ENCODE data around the gene SOX3.

SOX3 gene

DNA sequence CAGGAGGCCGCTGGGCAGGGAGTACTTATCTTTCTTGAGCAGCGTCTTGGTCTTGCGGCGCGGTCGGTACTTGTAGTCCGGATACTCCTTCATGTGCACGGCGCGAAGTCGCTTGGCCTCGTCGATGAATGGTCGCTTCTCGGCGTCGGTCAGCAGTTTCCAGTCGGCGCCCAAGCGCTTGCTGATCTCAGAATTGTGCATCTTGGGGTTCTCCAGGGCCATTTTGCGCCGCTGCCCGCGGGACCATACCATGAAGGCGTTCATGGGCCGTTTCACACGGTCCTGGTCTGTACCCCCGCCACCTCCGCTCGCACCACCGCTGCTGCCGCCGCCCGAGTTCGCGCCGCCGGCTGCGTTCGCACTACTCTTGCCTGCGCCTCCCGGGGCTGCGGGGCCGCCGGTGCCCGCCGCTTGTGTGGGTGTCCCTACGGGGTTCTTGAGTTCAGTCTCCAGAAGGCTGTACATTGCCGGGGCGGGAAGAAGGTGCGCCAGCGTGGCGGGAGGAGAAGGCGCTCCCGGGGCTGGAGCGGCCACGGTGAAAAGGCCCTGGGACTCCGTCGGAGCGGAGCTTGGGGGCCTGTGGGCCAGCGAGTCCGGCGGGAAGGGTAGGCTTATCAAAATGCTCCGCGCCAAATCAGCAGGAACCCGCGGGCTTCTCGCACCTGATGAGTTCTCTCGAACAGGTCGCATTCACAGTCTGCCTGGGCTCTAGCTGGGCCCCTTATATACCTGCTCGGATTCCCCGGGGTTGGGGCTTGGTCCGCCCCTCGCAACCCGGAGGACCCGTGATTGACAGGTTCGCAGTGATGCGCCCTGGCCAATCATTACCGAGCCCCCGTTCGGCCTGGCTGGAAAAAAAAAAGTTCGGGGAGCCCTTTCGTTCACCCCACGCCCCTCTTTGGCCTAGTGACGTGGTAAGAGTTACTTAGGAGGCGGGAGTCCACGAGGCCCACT, at the start of gene SOX3:
TSS of gene SOX3 (minus strand) at position 699 of the 954 bp plus-strand sequence. CDS start at position 690, 9 bp downstream.
- Histone ChIP-seq H3K9me3 (ENCODE audit: insufficient read depth, low read length) (no peaks in the 10 kb centered on the region), H3K27me3 (ENCODE audit: insufficient read depth, insufficient read length) (peaks cover 67% of the 10 kb centered on the region), H3K4me1 (ENCODE audit: insufficient read depth, insufficient read length) (no peaks in the 10 kb centered on the region), H3K4me3 (ENCODE audit: insufficient read length, low read depth) (peak within 1 kb of the TSS; percentile 36), H3K9ac (ENCODE audit: insufficient read length, low read depth) (peak within 1 kb of the TSS; percentile 32), H3K36me3 (ENCODE audit: insufficient read depth, insufficient read length, low read length) (no peaks in the 10 kb centered on the region)
- DNase-seq (ENCODE audit: low read depth, low spot score): peak; percentile 52
- TF ChIP-seq ZNF274 (IDR thresholded peaks at IDR 0.05; ENCODE audit: low read depth, low read length): no peak
- no peak for TF ChIP-seq SUZ12 (IDR thresholded peaks at IDR 0.05; ENCODE audit: extremely low read depth, insufficient read depth, insufficient read length)
- TF ChIP-seq YY1 (IDR thresholded peaks at IDR 0.05; ENCODE audit: insufficient read depth, insufficient read length): no peak

DNA sequence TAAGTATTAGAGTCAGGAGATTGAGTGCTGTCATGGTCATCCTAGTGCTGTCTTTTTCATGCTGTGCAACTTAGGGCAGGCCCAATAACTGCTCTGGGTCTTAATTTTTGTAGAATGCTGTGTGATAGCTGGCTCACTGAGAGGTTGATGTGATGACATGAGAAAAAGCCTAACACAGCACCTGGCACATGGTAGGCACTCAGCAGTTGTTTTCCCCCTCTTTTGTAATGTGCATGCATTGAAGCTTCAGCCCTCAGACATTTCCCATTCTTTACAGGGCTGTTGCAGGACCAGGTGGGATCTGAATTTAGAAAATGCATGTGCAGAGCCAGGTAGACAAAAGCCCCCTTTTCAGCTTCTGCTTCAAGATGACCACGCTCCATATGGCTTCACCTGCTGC, 44.1 kb upstream of the SOX3 start:
- H3K36me3 ChIP-seq (ENCODE audit: insufficient read depth, insufficient read length, low read length): no peaks in the 10 kb centered on the region
- H3K4me1 ChIP-seq (ENCODE audit: insufficient read depth, insufficient read length): no peaks in the 10 kb centered on the region
- no peaks in the 10 kb centered on the region for H3K27me3 ChIP-seq (ENCODE audit: insufficient read depth, insufficient read length)
- DNase-seq (ENCODE audit: low read depth, low spot score): no peak
- no peak overlapping the region for H3K4me3 ChIP-seq (ENCODE audit: insufficient read length, low read depth)
- TF ChIP-seq YY1 (IDR thresholded peaks at IDR 0.05; ENCODE audit: insufficient read depth, insufficient read length) (no peak), ZNF274 (IDR thresholded peaks at IDR 0.05; ENCODE audit: low read depth, low read length) (no peak), SUZ12 (IDR thresholded peaks at IDR 0.05; ENCODE audit: extremely low read depth, insufficient read depth, insufficient read length) (no peak)
- H3K9me3 ChIP-seq (ENCODE audit: insufficient read depth, low read length): no peaks in the 10 kb centered on the region
- no peak overlapping the region for H3K9ac ChIP-seq (ENCODE audit: insufficient read length, low read depth)

DNA sequence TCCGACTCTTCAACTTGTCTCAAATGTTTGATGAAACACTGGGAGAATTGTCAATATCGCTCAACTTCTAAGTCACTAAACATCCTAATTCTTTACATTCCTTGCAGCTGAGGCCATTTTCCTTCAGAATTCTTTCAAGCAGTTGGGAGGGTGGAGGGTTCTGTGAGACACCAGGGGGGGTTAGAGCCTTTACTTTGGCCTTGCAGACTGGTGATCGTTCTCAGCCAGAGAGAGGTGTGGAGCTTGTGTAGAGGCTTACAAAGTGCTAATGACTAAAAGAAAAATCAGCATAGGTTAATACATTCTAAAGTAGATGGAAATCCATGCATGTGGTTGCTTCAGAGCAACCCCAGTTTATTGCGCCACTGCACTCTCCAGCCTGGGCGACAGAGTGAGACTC, 21.3 kb upstream of the SOX3 start:
- no peak for DNase-seq (ENCODE audit: low read depth, low spot score)
- H3K27me3 ChIP-seq (ENCODE audit: insufficient read depth, insufficient read length): no peaks in the 10 kb centered on the region
- no peaks in the 10 kb centered on the region for H3K4me1 ChIP-seq (ENCODE audit: insufficient read depth, insufficient read length)
- H3K36me3 ChIP-seq (ENCODE audit: insufficient read depth, insufficient read length, low read length): no peaks in the 10 kb centered on the region
- H3K9ac ChIP-seq (ENCODE audit: insufficient read length, low read depth): no peak overlapping the region
- H3K9me3 ChIP-seq (ENCODE audit: insufficient read depth, low read length): no peaks in the 10 kb centered on the region
- H3K4me3 ChIP-seq (ENCODE audit: insufficient read length, low read depth): no peak overlapping the region
- TF ChIP-seq YY1 (IDR thresholded peaks at IDR 0.05; ENCODE audit: insufficient read depth, insufficient read length): no peak
- TF ChIP-seq SUZ12 (IDR thresholded peaks at IDR 0.05; ENCODE audit: extremely low read depth, insufficient read depth, insufficient read length): no peak
- TF ChIP-seq ZNF274 (IDR thresholded peaks at IDR 0.05; ENCODE audit: low read depth, low read length): no peak

DNA sequence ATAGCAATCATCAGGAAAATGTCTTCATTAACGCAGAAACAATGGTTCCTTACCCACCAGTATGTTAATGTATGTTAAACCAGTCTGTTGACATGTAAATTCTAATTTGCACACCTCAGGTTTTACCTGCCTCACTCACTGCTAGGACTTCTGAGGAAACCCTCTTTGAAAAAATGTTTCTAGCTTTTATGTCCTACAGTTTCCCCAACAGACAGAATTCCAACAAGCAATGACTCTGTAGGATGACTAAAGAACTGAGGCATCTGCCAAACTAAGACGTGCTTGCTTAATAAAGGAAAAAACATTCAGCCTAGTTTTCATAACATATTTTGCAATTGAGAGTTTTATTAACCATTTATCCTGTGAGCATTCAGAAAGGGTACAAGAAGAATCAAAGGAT, 20.6 kb upstream of the SOX3 start:
- Histone ChIP-seq H3K36me3 (ENCODE audit: insufficient read depth, insufficient read length, low read length) (no peaks in the 10 kb centered on the region), H3K9ac (ENCODE audit: insufficient read length, low read depth) (no peak overlapping the region), H3K4me3 (ENCODE audit: insufficient read length, low read depth) (no peak overlapping the region), H3K27me3 (ENCODE audit: insufficient read depth, insufficient read length) (no peaks in the 10 kb centered on the region), H3K9me3 (ENCODE audit: insufficient read depth, low read length) (no peaks in the 10 kb centered on the region), H3K4me1 (ENCODE audit: insufficient read depth, insufficient read length) (no peaks in the 10 kb centered on the region)
- no peak for DNase-seq (ENCODE audit: low read depth, low spot score)
- TF ChIP-seq ZNF274 (IDR thresholded peaks at IDR 0.05; ENCODE audit: low read depth, low read length) (no peak), YY1 (IDR thresholded peaks at IDR 0.05; ENCODE audit: insufficient read depth, insufficient read length) (no peak), SUZ12 (IDR thresholded peaks at IDR 0.05; ENCODE audit: extremely low read depth, insufficient read depth, insufficient read length) (no peak)

DNA sequence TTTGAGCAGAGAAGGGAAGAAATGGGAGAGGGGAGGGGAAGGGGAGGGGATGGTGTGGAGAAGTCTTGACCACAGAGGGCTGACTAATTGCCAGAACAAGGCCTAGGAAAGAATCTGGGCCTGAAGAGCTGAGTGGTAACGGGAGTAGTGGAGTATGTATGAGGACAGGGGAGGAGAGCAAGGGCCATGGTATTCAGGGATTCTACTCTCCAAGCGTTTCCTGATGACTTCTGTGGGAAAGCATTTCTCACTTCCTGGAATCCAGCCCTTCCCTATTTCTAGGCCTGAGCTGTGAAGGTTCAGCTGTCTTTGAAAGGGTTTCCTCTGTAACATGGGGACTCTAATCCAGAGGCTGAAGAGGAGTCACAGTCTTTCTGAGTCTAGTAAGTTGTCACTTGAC, 19.7 kb upstream of the SOX3 start:
- TF ChIP-seq SUZ12 (IDR thresholded peaks at IDR 0.05; ENCODE audit: extremely low read depth, insufficient read depth, insufficient read length): no peak
- no peak for TF ChIP-seq YY1 (IDR thresholded peaks at IDR 0.05; ENCODE audit: insufficient read depth, insufficient read length)
- no peak for TF ChIP-seq ZNF274 (IDR thresholded peaks at IDR 0.05; ENCODE audit: low read depth, low read length)

DNA sequence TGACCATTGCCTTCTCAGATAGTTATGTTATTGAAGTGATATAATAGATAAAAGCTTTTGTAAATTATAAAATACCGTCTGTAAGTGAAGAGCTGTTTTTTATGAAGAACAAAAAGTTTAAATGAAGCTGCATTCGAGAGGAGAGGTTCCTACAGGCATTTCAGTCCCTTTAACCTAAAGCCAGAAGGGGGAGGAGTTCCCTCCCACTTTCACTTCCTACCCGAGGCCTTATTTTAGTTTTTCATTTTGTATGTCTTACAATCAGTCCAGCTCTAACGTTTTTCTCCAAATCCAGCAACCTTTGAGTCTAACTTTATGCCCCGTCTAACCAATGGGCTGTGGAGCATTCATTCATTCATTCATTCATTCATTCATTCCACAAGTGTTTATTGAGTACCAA, 16.5 kb upstream of the SOX3 start:
- no peak overlapping the region for H3K4me3 ChIP-seq (ENCODE audit: insufficient read length, low read depth)
- H3K9ac ChIP-seq (ENCODE audit: insufficient read length, low read depth): no peak overlapping the region
- DNase-seq (ENCODE audit: low read depth, low spot score): no peak
- H3K36me3 ChIP-seq (ENCODE audit: insufficient read depth, insufficient read length, low read length): no peaks in the 10 kb centered on the region
- TF ChIP-seq SUZ12 (IDR thresholded peaks at IDR 0.05; ENCODE audit: extremely low read depth, insufficient read depth, insufficient read length) (no peak), YY1 (IDR thresholded peaks at IDR 0.05; ENCODE audit: insufficient read depth, insufficient read length) (no peak), ZNF274 (IDR thresholded peaks at IDR 0.05; ENCODE audit: low read depth, low read length) (no peak)
- no peaks in the 10 kb centered on the region for H3K9me3 ChIP-seq (ENCODE audit: insufficient read depth, low read length)
- H3K27me3 ChIP-seq (ENCODE audit: insufficient read depth, insufficient read length): no peaks in the 10 kb centered on the region
- H3K4me1 ChIP-seq (ENCODE audit: insufficient read depth, insufficient read length): no peaks in the 10 kb centered on the region

More for the DNA sequence above, 19.7 kb upstream of the SOX3 start:
- Histone ChIP-seq H3K9me3 (ENCODE audit: insufficient read depth, low read length) (no peaks in the 10 kb centered on the region), H3K4me1 (ENCODE audit: insufficient read depth, insufficient read length) (no peaks in the 10 kb centered on the region), H3K27me3 (ENCODE audit: insufficient read depth, insufficient read length) (no peaks in the 10 kb centered on the region), H3K9ac (ENCODE audit: insufficient read length, low read depth) (no peak overlapping the region), H3K36me3 (ENCODE audit: insufficient read depth, insufficient read length, low read length) (no peaks in the 10 kb centered on the region), H3K4me3 (ENCODE audit: insufficient read length, low read depth) (no peak overlapping the region)
- no peak for DNase-seq (ENCODE audit: low read depth, low spot score)

DNA sequence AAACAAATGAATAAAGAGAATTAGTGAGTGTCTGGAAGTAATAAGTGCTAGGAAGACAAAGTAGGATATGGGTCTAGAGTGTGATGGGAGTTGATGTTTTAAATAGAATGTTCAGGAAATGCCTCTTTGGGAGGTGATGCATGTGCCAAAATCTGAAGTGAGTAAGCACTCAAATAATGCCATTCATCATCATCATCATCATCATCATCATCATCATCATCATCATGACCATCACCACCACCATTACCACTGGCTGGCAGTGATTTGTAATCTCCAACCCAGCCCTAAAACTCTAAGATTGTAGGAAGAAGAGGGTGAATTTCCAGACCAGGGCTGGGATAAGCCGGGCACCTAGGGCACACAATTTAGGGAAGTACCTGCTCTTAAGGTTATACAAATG, 9.7 kb upstream of the SOX3 start:
- DNase-seq (ENCODE audit: low read depth, low spot score): no peak
- TF ChIP-seq SUZ12 (IDR thresholded peaks at IDR 0.05; ENCODE audit: extremely low read depth, insufficient read depth, insufficient read length) (no peak), ZNF274 (IDR thresholded peaks at IDR 0.05; ENCODE audit: low read depth, low read length) (no peak), YY1 (IDR thresholded peaks at IDR 0.05; ENCODE audit: insufficient read depth, insufficient read length) (no peak)
- H3K27me3 ChIP-seq (ENCODE audit: insufficient read depth, insufficient read length): peaks cover 26% of the 10 kb centered on the region
- no peak overlapping the region for H3K4me3 ChIP-seq (ENCODE audit: insufficient read length, low read depth)
- no peaks in the 10 kb centered on the region for H3K9me3 ChIP-seq (ENCODE audit: insufficient read depth, low read length)
- no peaks in the 10 kb centered on the region for H3K4me1 ChIP-seq (ENCODE audit: insufficient read depth, insufficient read length)
- H3K36me3 ChIP-seq (ENCODE audit: insufficient read depth, insufficient read length, low read length): no peaks in the 10 kb centered on the region
- no peak overlapping the region for H3K9ac ChIP-seq (ENCODE audit: insufficient read length, low read depth)
